ENCODE measurements around the gene ART3.
"Not testable (repeated sequence)": the region's sequence is repeated elsewhere in the genome, so short reads cannot be mapped to it uniquely, and the experiment has no call there.

Gene ART3, protein sequence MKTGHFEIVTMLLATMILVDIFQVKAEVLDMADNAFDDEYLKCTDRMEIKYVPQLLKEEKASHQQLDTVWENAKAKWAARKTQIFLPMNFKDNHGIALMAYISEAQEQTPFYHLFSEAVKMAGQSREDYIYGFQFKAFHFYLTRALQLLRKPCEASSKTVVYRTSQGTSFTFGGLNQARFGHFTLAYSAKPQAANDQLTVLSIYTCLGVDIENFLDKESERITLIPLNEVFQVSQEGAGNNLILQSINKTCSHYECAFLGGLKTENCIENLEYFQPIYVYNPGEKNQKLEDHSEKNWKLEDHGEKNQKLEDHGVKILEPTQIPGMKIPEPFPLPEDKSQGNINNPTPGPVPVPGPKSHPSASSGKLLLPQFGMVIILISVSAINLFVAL

DNA sequence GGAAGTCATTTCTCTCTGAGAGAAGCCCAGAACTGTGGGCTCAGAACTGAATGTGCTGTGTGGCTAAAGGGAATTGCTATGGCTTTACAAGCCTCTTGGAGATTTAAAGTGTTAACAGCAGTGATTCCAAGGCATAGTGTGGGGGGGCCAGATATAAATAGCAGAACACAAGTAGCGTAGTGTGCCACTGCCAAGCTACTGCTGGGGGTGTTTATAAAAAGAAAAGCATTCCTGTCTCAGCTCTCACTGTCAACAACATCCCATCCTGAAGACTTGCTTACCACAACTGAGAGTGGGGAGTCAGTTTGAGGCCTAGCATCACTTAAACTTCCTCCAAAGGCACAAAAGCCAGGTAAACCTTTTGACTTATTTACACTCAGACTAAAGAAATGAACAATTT lies at the start of gene ART3:
TSS of gene ART3 (plus strand) at position 242 of the 400 bp plus-strand sequence. CDS start 1,181 bp downstream, outside the sequence.
- DNase-seq = no peak

DNA sequence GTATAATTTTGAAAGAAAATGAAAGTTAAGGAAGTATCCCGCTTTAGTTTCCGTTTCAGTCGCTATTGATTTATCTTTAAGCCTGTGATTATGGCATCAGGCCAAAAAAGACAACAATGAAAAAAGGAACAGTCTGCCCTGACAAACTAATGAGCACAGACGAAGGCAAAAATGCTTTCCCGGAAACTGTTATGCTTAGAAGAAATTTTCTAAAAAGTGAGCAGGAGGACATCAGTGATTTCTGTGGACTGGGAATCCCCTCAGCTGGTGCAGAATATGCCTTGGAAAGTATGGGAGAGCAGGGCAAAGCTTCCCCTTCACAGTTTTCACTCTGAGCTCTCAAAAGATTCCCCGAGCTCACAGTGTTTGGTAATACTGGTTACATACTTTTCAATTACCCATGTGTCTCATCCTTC lies 46.2 kb upstream of the ART3 start:
- DNase-seq = no peak

DNA sequence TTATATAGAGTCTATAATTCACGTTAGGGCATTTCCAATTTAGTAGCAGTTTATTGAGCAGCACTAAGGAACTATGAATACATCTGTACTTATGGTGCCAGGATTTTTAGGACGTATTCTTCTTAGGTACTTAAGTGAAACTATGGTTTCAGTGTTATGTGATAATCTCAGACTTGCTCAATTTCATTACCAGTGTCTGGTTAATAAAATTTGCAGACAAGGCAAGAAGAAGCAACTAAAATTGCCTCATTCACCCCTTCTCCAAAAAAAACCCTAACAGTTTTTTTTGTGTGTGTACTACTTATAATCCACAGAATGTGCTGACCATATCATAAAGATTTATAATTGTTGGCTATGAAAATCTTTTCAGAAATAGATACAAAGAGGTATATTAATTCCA lies 45.2 kb upstream of the ART3 start:
- DNase-seq = no peak

DNA sequence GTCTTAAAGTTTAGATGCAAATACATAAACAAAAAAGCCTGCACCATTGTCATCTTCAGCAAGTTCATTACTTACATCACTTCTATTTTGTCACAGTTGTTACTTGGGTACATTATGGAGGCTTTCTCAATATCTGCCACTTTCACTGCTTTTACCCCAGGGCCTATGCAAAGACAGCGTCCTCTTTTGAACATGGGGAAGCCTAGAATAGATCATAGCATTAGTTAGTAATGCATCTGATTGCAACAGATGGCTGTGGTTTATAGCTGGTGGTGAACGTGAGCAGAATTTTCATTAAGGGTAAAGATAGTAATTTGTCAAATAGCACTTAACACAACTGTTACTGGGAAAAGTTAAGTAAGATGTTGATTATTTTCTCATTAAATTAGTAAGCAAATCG lies 39.4 kb upstream of the ART3 start:
- no peak for DNase-seq

DNA sequence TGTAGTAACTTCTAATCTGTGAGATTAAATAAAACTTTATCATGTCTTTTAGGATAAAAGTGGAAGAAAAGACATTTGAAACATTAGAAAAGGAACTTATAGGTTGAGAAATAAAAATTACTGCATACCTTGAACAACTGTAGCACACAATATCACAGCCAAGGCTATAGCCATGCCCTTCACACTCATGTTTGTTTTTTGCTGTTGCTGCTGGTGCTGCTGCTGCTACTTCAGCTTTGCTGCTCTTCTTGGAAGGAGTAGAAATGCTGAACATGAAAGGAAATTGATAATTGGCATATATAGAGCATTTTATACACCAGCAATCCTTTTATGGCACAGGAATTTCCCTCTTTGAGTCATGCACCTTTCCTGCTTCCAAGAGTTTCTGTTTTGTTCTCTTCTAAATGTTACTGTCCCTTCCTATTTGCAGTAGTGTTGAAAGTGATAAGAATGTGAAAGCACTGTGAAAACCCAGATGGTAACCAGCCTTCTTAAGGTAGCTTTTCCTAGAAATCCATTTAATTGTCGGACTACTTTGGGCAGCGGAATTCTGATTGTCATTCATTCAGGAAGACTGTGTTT lies 38.6 kb upstream of the ART3 start, which contains the start of gene CXCL11:
TSS of gene CXCL11 (minus strand) at position 272 of the 582 bp plus-strand sequence. CDS start at position 189, 83 bp downstream.
- DNase-seq = no peak

DNA sequence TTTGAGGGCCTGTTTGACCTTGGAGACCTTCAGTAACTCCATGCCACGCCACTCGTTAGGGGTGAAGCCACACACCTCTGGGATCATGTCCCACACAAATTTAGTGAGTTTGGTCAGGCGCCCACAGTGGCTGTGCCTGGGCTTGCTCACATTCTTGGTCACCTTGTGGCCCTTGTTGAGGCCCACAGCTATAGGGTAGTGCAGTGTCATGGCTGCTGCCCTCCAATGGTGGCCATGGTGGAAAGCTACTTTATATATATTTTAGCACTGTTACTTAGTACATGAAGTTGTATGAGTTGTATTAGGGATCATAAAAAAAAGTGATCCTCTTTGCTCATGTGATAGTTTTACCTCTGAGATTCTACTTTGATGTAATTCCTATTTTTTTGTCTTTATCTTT lies 37.7 kb upstream of the ART3 start:
- no peak for DNase-seq

DNA sequence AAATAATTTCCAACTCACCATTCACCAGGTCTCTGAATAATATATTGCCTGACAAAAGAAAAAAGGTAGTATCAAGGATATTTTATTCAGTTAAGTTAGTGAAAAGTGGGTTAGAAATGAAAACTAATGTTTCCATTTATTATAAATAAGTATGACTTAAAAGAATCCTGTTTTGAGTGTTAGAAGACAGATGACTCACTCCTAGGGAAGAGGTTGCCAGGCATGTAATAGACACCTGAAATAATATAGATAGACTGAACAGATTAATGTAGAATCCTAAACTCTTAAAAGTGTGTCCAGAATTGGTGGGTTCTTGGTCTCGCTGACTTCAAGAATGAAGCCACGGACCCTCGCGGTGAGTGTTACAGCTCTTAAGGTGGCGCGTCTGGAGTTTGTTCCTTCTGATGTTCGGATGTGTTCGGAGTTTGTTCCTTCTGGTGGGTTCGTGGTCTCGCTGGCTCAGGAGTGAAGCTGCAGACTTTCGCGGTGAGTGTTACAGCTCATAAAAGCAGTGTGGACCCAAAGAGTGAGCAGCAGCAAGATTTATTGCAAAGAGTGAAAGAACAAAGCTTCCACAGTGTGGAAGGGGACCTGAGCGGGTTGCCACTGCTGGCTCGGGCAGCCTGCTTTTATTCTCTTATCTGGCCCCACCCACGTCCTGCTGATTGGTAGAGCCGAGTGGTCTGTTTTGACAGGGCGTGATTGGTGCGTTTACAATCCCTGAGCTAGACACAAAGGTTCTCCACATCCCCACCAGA lies 32.1 kb upstream of the ART3 start:
- DNase-seq = not testable (repeated sequence)

DNA sequence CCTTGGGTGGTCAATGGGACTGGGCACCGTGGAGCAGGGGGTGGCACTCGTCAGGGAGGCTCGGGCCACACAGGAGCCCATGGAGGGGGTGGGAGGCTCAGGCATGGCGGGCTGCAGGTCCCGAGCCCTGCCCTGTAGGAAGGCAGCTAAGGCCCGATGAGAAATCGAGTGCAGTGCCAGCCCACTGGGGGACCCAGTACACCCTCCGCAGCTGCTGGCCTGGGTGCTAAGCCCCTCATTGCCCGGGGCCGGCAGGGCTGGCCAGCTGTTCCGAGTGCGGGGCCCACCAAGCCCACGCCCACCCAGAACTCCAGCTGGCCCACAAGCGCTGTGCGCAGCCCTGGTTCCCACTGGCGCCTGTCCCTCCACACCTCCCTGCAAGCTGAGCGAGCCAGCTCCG lies 31.2 kb upstream of the ART3 start:
- not testable (repeated sequence) for DNase-seq

DNA sequence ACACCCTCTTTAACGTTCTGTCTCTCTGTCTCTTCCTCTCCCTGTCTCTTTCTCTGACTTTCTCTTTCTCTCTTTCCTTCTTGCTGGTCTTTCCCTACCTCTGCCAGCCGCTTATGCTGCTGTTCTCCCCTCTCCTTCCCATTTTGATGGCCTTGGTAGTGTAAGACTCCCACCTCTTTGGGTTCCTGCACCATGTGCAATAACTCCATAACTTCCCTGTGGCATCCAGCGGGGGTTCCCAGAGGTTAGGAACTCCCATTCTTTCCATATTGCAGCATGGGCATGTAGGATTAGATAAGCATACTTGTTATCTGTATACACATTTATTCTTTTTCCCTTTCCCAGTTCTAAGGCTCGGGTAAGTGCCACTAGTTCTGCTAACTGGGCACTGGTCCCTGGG lies 29.8 kb upstream of the ART3 start:
- DNase-seq = not testable (repeated sequence)

DNA sequence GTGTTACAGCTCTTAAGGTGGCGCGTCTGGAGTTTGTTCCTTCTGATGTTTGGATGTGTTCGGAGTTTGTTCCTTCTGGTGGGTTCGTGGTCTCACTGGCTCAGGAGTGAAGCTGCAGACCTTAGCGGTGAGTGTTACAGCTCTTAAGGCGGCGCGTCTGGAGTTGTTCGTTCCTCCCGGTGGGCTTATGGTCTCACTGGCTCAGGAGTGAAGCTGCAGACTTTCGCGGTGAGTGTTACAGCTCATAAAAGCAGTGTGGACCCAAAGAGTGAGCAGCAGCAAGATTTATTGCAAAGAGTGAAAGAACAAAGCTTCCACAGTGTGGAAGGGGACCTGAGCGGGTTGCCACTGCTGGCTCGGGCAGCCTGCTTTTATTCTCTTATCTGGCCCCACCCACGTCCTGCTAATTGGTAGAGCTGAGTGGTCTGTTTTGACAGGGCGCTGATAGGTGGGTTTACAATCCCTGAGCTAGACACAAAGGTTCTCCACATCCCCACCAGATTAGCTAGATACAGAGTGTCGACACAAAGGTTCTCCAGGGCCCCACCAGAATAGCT lies 24.6 kb upstream of the ART3 start:
- DNase-seq = not testable (repeated sequence)

DNA sequence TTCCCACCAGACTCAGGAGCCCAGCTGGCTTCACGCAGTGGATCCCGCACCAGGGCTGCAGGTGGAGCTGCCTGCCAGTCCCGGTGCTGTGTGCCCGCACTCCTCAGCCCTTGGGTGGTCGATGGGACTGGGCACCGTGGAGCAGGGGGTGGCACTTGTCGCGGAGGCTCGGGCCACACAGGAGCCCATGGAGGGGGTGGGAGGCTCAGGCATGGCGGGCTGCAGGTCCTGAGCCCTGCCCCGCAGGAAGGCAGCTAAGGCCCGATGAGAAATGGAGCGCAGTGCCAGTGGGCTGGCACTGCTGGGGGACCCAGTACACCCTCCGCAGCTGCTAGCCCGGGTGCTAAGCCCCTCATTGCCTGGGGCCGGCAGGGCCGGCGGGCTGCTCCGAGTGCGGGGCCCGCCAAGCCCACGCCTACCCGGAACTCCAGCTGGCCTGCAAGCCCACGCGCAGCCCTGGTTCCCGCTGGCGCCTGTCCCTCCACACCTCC lies 23.9 kb upstream of the ART3 start:
- DNase-seq = not testable (repeated sequence)

DNA sequence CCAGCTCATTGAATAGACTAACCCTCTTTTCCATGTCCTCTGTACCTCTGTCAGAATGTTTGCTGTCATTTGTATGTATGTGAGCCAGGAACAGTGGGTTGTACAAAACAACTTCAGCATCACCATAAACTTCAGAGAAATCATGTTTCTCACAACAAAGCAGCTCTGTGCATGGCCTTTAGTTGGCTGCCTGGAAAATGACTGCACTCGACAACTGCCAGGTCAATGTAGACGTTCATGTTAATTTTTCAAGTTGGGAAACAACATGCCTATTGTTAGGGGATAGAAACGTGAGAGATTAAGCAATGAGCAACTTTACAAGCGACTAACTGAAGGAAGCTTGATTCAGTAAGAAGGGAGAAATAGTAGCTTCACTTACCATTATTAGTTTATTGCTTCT lies 20.8 kb upstream of the ART3 start:
- no peak for DNase-seq

DNA sequence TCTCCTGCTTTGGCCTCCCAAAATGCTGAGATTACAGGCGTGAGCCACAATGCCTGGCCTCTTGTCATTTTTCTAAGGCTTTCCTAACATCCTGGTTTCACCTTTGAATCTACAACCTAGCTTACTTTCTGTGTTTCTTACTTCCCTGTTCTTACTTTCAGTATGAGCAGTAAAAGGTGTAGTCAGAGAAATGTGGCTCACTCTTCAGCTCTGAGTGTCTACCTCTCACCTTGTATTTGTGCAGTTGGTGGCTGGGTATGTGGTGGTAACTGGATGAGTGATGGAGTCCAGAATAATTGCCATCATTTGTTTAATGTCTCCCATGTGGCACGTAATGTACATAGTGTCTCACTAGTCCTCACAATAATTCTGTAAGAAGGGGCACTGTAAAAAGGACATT lies 19.5 kb upstream of the ART3 start:
- no peak for DNase-seq

DNA sequence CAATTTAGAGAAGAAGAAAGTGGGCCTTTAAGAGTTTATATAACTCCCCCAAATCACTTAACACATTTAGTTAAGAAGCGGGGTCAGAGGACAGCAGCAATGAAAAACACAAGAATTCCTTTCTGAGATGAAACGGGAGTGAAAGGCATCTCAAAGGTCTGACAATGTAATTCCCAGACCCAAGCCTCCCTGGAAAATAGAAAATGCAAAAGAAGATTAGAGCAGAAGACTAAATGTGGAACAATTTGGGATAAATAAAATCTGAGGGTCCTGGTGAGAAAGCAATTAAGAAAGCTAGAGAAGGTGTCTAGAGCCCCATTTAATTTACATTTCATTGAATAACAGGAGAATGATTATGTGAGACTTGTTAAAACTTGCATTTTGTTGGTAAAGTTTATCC lies 19.1 kb upstream of the ART3 start:
- DNase-seq = no peak

DNA sequence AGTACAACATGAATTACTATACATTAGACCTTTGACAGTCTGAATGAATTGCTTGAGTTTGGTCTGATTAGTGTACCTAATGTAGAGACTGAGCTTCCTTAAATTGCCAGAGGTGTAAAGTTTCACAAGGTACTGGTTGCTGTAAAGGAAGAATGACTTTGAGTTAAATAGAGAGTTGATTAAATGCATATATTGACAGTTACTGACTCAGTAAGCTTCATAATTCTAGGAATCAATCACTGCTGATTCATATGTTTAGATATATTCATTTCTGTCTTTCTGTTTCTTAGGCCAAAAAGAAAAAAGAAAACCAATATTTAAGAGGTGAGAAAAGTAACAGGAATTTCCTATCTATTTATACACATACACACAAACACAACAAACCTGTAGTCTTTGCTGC lies 16.2 kb upstream of the ART3 start:
- no peak for DNase-seq

DNA sequence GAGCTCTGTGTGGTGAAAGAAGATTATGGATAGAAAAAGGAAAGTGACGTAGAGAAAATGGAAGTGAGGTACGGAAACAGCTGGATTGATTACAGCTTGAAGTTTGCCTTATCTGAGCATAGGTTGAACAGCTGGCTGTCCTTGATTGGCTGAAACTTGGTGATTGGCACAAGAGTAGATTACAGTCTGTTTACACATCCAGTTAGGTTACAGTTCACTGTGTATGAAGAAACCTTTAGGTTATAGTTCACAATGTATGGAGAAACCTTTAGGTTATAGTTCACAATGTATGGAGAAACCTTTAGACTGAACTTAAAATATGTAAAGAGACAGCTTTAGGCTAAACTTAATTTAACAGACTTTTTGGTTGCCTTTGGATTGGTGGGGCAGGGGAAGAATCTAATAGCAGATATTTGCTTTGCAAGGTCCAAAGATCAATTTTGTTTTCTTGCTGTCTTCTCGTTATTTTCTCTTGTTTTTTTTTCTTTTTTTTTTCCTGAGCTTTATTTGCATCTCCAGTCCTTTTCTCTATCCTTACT lies 15.6 kb upstream of the ART3 start:
- no peak for DNase-seq

DNA sequence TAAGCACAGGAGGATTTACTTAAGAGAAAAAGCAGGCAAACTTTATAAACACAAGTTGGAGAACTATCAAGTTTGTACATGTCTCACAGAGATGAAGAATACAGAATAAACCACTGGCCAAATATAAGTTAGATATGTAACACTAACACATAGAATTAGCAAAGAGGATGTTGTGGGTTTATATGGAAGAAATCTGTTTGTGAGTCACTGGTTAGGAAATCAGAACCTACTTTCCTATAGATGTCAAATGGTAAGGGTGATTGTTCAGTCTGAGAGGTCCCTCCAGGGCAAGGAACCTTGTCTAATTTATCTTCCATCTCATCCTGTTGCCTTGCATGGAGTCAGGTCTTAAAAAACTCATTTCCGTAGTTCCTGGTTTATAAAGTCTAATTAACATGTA lies 14.8 kb upstream of the ART3 start:
- DNase-seq = no peak

DNA sequence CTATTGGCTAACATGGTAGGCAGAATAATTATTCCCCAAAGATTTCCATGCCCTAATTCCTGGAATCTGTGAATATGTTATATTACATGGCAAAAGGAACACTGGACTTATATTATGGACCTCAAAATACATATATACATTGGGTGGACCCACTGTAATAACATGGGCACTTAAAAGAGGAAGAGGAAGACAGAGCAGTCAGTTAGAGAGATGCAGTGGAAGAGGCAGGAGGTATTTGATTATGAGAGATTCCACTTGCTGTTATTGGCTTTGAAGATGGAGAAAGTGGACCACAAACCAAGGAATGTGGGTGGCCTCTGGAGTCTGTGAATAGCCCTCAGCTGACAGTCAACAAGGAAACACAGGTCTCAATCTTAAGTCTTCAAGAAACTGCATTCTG lies 14.0 kb upstream of the ART3 start:
- no peak for DNase-seq

DNA sequence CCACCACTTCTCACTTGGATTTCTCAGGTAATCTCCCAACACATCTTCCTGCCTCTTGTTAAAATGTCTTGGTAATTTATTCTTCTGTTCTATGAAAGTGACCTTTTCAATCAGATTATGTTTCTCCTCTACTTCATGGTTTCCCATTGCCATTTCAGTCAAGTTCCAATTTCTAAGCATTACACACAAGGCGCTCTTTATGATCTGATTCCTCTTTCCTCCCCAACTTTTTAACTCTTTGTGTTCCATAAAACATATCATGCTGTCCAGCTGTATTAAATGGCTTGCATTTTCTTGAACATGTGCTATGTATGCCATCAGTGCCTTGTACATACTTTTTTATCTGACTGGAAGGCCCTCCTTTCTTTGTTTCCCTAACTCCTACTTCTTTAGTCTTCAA lies 13.1 kb upstream of the ART3 start:
- DNase-seq = no peak

DNA sequence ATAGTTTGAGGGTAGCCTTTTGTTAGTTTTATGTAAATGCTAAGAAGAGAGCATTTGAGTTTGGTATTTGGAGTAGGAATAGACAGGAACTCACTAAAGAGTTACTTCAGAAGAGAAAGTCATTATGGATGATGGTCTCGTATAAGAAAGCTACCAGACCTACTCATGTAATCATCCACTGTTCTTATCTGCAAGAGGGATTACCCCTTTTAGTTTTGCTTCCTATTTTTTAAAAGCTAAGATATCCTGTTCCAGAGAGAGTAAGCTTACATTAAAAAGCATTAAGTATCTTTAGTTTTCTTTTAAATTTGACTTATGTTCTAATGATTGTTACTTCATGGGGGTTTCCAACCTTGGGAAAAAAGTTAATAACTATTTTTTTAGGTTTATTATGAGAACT lies 12.5 kb upstream of the ART3 start:
- DNase-seq = no peak

DNA sequence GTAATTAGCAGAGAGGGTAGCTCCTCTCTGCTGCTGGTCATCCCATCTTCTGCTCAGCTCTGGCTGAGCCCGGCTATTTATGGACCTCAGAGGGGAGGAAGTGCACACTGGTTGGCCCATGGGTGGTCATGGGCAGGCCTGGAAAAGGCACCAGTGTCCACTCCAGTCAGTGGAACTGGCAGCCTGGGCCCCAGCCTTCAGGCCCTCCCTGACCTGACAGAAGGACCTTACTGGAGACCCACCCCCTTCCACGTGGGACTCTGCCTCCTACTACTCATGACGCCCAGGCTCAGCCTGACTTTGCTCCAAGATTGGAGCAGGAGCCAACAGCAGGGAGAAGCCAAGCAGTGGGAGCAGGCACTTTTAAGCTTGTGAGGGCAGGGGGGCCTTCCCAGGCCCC lies 8.0 kb upstream of the ART3 start:
- no peak for DNase-seq

DNA sequence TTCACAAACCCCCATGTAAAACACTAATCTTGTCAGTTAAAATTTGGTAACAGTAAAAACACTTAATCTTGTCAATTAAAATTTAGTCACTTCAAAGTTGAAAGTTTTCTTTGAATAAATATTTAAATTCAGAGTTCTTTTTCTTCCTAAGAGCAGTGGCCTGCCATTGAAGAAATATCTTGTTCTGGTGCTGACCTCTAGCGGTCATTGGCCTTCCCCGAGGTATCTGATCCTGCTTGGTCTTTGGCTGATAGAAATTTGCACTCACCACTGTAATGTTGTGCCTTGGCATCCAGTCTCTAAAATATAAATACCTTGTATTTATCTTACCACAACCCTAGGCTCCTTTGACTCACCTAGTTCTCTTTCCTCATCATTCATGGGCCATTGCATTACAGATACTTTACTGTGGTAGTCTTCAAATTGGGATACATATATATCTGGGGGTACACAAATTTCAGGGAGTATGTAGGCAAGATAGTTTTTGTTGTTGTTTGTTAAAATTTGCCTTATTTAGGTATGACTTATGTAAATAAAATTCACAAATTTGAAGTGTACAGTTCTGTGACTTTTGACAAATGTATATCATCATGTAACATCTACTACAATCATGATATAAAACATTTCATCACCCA lies 6.7 kb upstream of the ART3 start:
- no peak for DNase-seq

DNA sequence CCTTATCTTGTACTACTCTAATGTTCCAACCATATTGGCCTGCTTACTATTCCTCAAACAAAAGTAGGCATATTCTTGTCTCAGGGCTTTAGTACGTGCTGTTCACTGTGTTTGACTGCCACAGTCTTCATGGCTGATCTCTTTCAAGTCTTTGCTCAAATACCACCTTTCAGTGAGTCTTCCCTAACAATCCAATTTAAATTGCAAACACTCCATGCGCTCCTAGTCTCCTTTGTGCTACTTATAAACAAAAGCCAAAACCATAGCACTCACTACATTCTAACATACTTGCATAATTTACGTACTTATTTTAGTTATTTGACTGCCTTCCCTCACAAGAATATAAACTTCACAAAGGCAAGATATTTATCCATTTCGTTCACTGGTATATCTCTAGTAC lies 1.7 kb upstream of the ART3 start:
- DNase-seq = no peak
